ENCODE measurements around the gene ATP2B1. TPM values are rescaled to one million over a fixed set of nuclear protein-coding genes. Genes with fewer than 3 reads are reported as not detected.

The ATP2B1 gene
- total RNA-seq, 1 experiment from 2014 or later = 36.4 TPM

GRCh38 chr12:89694542-89694941, 14.1 kb downstream of the ATP2B1 start:
- DNase-seq (ENCODE audit: low read depth) = no peak

GRCh38 chr12:89693639-89694202, 14.9 kb downstream of the ATP2B1 start:
- DNase-seq (ENCODE audit: low read depth) = peak; percentile 61

DNA sequence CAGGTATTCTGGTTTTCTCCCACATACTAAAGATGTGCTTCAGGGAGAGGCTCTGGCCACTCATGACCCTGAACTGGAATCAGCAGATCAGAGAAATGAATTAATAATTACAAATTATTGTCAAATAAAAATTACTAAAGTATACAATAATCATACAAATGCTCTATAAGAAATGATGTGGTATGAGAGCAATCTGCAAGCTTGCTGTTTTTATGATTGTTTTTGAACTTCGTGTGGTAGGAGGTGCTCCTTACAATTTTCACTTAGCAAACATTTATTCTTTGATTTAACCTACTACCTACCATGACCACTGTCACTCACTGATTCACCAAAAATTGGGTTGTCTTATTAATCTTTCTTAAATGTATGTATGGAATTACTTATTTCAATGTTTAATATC, 16.2 kb downstream of the ATP2B1 start:
- no peak for DNase-seq (ENCODE audit: low read depth)

DNA sequence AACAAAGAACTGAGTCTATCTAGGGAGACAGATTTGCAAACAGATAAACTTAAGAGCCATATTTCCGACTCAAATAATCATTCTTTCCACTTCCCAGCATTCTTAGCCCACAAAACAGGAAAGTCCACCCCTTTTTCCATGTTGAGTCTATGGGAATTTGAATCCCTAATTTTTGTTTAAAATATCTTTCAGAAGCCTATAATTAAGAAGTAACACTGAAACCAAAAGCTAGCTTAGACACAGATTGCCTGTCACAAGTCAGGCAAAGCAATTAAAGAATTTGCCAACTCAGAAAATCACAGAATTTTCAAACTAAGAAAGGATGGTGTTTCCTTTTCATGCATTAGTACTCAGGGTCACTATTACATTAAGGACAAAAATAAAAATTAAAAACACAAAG, 17.0 kb downstream of the ATP2B1 start:
- no peak for DNase-seq (ENCODE audit: low read depth)

GRCh38 chr12:89690925-89691324, 17.7 kb downstream of the ATP2B1 start:
- DNase-seq (ENCODE audit: low read depth) = no peak

GRCh38 chr12:89689306-89689705, 19.3 kb downstream of the ATP2B1 start:
- no peak for DNase-seq (ENCODE audit: low read depth)

- DNase-seq (ENCODE audit: low read depth) = no peak
Observed at GRCh38 chr12:89686311-89686710, 22.3 kb downstream of the ATP2B1 start.

DNA sequence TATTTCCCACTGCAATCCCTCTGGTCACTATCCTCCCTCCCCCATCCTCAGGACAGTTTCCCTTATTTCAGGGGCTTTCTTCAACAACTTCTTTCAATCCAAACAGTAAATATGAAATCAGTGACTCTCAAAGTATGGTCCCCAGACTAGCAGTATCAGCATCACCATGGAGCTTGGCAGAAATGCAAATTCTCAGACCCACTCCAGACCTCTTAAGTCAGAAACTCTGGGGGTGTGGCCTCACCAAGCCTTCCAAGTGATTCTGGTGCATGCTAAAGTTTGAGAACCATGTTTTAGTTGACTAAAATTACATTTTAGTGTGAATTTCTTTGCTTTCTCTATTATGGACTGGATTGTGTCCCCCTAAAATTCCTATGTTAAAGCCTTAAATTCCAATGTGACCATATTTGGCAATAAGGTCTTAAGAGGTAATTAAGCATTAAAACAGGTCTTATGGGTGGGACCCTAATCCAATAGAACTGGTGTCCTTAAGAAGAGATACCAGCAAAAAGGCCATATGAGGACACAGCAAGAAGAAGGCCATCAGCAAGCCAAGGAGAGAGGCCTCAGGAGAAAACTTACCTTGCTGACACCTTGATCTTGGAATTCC, 23.2 kb downstream of the ATP2B1 start:
- no peak for DNase-seq (ENCODE audit: low read depth)

- no peak for DNase-seq (ENCODE audit: low read depth)
Observed at GRCh38 chr12:89684136-89684535, 24.5 kb downstream of the ATP2B1 start.

GRCh38 chr12:89682284-89682683, 26.4 kb downstream of the ATP2B1 start:
- DNase-seq (ENCODE audit: low read depth) = no peak

- DNase-seq (ENCODE audit: low read depth) = no peak
Observed at GRCh38 chr12:89680409-89680808, 28.2 kb downstream of the ATP2B1 start.

DNA sequence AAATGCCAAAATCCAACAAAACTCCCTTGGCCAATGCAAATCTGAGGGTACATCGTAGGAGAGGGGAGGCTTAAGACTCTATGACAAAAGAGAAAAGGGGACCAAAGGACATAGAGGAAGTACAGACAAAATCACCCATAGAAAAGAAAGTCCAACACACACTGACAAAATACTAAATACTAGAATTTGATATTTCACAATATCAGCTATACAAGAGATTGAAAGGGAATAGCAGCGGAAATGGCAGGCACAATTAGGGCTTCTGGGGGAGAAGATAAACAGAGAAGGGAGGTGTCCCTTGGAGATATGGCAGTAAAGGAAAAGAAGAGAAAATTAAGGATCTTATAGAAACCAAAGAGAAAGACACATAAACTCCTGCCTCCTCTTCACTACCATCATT, 29.0 kb downstream of the ATP2B1 start:
- no peak for DNase-seq (ENCODE audit: low read depth)

GRCh38 chr12:89678225-89678624, 30.4 kb downstream of the ATP2B1 start:
- DNase-seq (ENCODE audit: low read depth) = peak; percentile 28

DNA sequence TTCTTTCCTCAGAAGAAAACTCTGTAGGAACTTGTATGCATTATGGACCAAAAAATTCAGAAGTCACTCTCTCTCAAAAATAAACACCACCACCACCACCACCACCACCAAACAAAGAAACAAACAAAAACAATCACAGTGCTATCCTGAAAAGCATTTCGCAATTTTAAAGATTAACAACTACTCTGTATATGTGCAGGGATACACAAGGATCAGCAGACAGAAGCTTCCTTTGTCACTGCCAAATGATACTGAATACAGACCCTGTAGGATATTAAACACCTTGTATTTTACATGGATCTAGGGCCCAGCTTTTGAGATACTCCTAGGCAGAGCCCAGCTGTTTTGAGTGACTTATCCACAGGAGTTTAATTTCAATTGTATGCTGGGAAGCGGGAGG, 31.7 kb downstream of the ATP2B1 start:
- no peak for DNase-seq (ENCODE audit: low read depth)

DNA sequence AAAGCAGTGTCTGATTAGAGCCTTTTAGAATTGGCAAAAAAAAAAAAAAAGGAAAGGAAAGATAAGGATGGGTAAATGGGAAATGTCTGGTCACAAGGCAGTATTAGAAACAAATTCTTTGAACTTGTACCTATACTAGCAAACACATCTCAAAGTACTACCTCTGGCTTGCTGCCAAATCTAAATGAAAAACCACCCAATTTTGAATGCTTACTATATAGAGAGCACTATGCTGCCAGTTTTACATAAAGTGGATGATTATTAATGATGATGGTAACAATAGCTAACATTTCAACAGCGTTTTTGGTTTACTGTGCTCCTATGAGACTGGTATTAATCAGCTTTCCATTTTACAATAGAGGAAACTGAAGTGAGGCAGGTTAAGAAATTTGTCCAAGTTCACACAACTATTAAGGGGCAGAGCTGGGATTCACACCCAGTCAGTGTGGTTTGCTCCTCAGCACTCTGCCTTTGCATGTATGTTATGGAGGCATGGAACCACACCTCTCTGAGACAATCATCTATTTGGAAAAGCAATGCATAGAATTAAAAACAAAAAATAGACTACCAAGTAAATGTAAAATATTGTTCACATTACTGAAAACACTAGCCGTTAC, 34.2 kb downstream of the ATP2B1 start:
- DNase-seq (ENCODE audit: low read depth) = no peak

DNA sequence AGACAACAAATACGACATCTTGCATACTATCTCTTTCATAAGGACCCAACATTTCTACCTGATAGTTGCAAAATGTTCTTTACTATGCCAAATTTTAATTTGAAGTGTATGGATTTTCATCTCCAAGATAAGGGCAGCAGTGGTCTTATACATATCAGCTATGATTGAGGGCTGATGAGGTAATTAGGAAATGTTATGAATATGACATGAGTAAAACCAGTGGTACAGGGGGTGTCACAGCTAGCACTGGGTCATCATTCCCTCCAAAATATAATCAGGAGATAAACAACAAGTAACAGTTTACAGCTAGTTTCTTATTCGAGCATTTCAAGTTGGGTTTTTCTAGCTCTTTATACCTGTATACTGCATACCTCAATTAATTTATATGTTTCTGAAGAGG, 35.0 kb downstream of the ATP2B1 start:
- no peak for DNase-seq (ENCODE audit: low read depth)

- no peak for DNase-seq (ENCODE audit: low read depth)
Observed at GRCh38 chr12:89672589-89672979, 36.1 kb downstream of the ATP2B1 start.

GRCh38 chr12:89671469-89671868, 37.2 kb downstream of the ATP2B1 start:
- DNase-seq (ENCODE audit: low read depth) = peak; percentile 81

DNA sequence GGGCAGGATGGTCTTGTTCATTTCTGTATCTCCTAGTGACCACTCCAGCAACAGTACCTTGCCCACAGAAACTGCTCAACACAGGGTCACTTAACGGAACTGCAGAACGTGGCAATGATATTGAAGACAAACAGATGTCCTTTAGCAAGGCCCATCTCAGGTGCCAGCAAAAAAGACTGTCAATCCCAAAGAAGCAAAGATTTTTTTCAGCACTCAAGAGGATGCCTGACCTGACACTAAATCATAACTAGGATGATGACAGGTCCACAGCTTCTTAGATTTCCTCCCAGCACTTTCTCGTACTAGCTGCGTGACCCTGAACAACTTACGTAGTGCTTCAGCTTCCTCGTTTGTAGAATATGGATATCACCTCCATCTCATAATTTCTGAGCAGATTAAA, 39.4 kb downstream of the ATP2B1 start:
- DNase-seq (ENCODE audit: low read depth) = no peak

GRCh38 chr12:89665556-89665955, 43.1 kb downstream of the ATP2B1 start:
- DNase-seq (ENCODE audit: low read depth) = no peak

- DNase-seq (ENCODE audit: low read depth) = no peak
Observed at GRCh38 chr12:89664441-89664840, 44.2 kb downstream of the ATP2B1 start.

- peak; percentile 75 for DNase-seq (ENCODE audit: low read depth)
Observed at GRCh38 chr12:89663577-89664357, 44.9 kb downstream of the ATP2B1 start.

GRCh38 chr12:89662623-89663022, 46.0 kb downstream of the ATP2B1 start:
- DNase-seq (ENCODE audit: low read depth) = no peak

Data from M059J (cell line).